KBM-7 (cell line): ENCODE results near the gene NPM1.

ENCODE experiments used
- DNase-seq: peaks from one replicate; pipeline ENCODE4 v3.0.0-alpha.2; 2015
- in situ Hi-C: fragments of 300-500 bp; cut with MboI; formaldehyde crosslinking; loops from 2 replicates; pipeline ENCODE4 v1.14.3; 2020; ENCODE audit warnings: low sequenced_read_pairs, low pct_unique_long_range_greater_than_20kb, mixed read lengths

Gene NPM1

GRCh38 chr5:171424726-171425125 is 37.1 kb downstream of the NPM1 start:
- no peak for DNase-seq
- in situ Hi-C loops: loop anchor here (25.0 kb wide), 1 partner anchor 638 kb away; no protein-coding TSS in a partner anchor

GRCh38 chr5:171425596-171426244 is 38.1 kb downstream of the NPM1 start:
- no peak for DNase-seq
- in situ Hi-C loops: loop anchor here (25.0 kb wide), 1 partner anchor 637 kb away; no protein-coding TSS in a partner anchor

GRCh38 chr5:171426266-171426665 is 38.6 kb downstream of the NPM1 start:
- in situ Hi-C loops: loop anchor here (25.0 kb wide), 1 partner anchor 636 kb away; no protein-coding TSS in a partner anchor
- no peak for DNase-seq

- in situ Hi-C loops: loop anchor here (25.0 kb wide), 1 partner anchor 636 kb away; no protein-coding TSS in a partner anchor
- no peak for DNase-seq
Measured at GRCh38 chr5:171426680-171427079, 39.0 kb downstream of the NPM1 start.

- in situ Hi-C loops: loop anchor here (25.0 kb wide), 1 partner anchor 635 kb away; no protein-coding TSS in a partner anchor
- no peak for DNase-seq
Measured at GRCh38 chr5:171427318-171428167, 39.9 kb downstream of the NPM1 start.

- DNase-seq: no peak
- in situ Hi-C loops: loop anchor here (25.0 kb wide), 1 partner anchor 634 kb away; no protein-coding TSS in a partner anchor
Measured at GRCh38 chr5:171428168-171428696, 40.6 kb downstream of the NPM1 start.

GRCh38 chr5:171428809-171429542 is 41.3 kb downstream of the NPM1 start:
- no peak for DNase-seq
- in situ Hi-C loops: loop anchor here (25.0 kb wide), 1 partner anchor 633 kb away; no protein-coding TSS in a partner anchor

GRCh38 chr5:171429543-171429910 is 41.9 kb downstream of the NPM1 start:
- DNase-seq: no peak
- in situ Hi-C loops: loop anchor here (25.0 kb wide), 1 partner anchor 633 kb away; no protein-coding TSS in a partner anchor

GRCh38 chr5:171431251-171431777 is 43.7 kb downstream of the NPM1 start:
- DNase-seq: no peak
- in situ Hi-C loops: loop anchor here (25.0 kb wide), 1 partner anchor 631 kb away; no protein-coding TSS in a partner anchor

- in situ Hi-C loops: loop anchor here (25.0 kb wide), 1 partner anchor 630 kb away; no protein-coding TSS in a partner anchor
- no peak for DNase-seq
Measured at GRCh38 chr5:171432076-171432475, 44.4 kb downstream of the NPM1 start.

GRCh38 chr5:171432583-171433351 is 45.1 kb downstream of the NPM1 start:
- in situ Hi-C loops: loop anchor here (25.0 kb wide), 1 partner anchor 630 kb away; no protein-coding TSS in a partner anchor
- no peak for DNase-seq

GRCh38 chr5:171433352-171433698 is 45.7 kb downstream of the NPM1 start:
- in situ Hi-C loops: loop anchor here (25.0 kb wide), 1 partner anchor 629 kb away; no protein-coding TSS in a partner anchor
- no peak for DNase-seq

- in situ Hi-C loops: loop anchor here (25.0 kb wide), 1 partner anchor 628 kb away; no protein-coding TSS in a partner anchor
- DNase-seq: no peak
Measured at GRCh38 chr5:171433982-171434676, 46.5 kb downstream of the NPM1 start.

GRCh38 chr5:171434874-171435273 is 47.2 kb downstream of the NPM1 start:
- in situ Hi-C loops: loop anchor here (25.0 kb wide), 1 partner anchor 627 kb away; no protein-coding TSS in a partner anchor
- DNase-seq: no peak

- in situ Hi-C loops: loop anchor here (25.0 kb wide), 1 partner anchor 626 kb away; no protein-coding TSS in a partner anchor
- DNase-seq: no peak
Measured at GRCh38 chr5:171435908-171436307, 48.3 kb downstream of the NPM1 start.

GRCh38 chr5:171436804-171437285 is 49.2 kb downstream of the NPM1 start:
- in situ Hi-C loops: loop anchor here (25.0 kb wide), 1 partner anchor 625 kb away; no protein-coding TSS in a partner anchor
- DNase-seq: no peak

GRCh38 chr5:171437286-171437821 is 49.7 kb downstream of the NPM1 start:
- in situ Hi-C loops: loop anchor here (25.0 kb wide), 1 partner anchor 625 kb away; no protein-coding TSS in a partner anchor
- no peak for DNase-seq
